ENCODE data around the gene MRI1. TPM values are rescaled to one million over a fixed set of nuclear protein-coding genes. Genes with fewer than 3 reads are reported as not detected.

Gene MRI1
- total and polyA plus RNA-seq, 4 donors = 16.3 to 50.0 (median 17.7) TPM

GRCh38 chr19:13794398-13794756, 30.1 kb downstream of the MRI1 start:
- no peaks in the 10 kb centered on the region for H3K36me3 ChIP-seq (ENCODE audit: control insufficient read depth in 4 of 4, insufficient read depth in 3 of 4, low read depth in 1 of 4, low read length in 3 of 4)
- DNase-seq (ENCODE audit: low spot score) = no peak
- TF ChIP-seq RAD21 (IDR thresholded peaks at IDR 0.05) (no peak), RXRA (IDR thresholded peaks at IDR 0.05) (peak in 1 of 2 donors; percentile 36), YY1 (IDR thresholded peaks at IDR 0.05) (peak; percentile 13)
- 13% methylated on average over 8 of the region's 8 CpGs for WGBS
- H3K27me3 ChIP-seq (ENCODE audit: control insufficient read depth in 4 of 4, insufficient read depth in 4 of 4, low read length in 3 of 4) = no peaks in the 10 kb centered on the region
- peak overlapping the region; percentile 48 to 78 for H3K9ac ChIP-seq (ENCODE audit: low read depth in 1 of 2, low read length in 2 of 2)
- H3K4me1 ChIP-seq (ENCODE audit: control insufficient read depth in 4 of 4, insufficient read depth in 4 of 4, low read length in 3 of 4) = peaks cover 0 to 14% (median 9%) of the 10 kb centered on the region in 4 donors
- peak overlapping the region; percentile 80 to 82 for H3K27ac ChIP-seq (ENCODE audit: low read depth in 1 of 2, low read length in 2 of 2)
- no peaks in the 10 kb centered on the region for H3K9me3 ChIP-seq (ENCODE audit: control insufficient read depth in 4 of 4, low read length in 3 of 4)
- H3K4me3 ChIP-seq (ENCODE audit: low read depth in 1 of 3, low read length in 3 of 3) = peak overlapping the region in 2 of 3 donors; percentile 87 to 96

GRCh38 chr19:13794757-13795589, 30.7 kb downstream of the MRI1 start, which contains the start of gene ZSWIM4:
Gene ZSWIM4 (plus strand): TSS chr19:13795443. CDS start chr19:13795649, 206 bp downstream.
- no peaks in the 10 kb centered on the region for H3K36me3 ChIP-seq (ENCODE audit: control insufficient read depth in 4 of 4, insufficient read depth in 3 of 4, low read depth in 1 of 4, low read length in 3 of 4)
- H3K4me3 ChIP-seq (ENCODE audit: low read depth in 1 of 3, low read length in 3 of 3) = peak within 1 kb of the TSS; percentile 75 to 96 (median 87)
- peak within 1 kb of the TSS; percentile 80 to 82 for H3K27ac ChIP-seq (ENCODE audit: low read depth in 1 of 2, low read length in 2 of 2)
- no peaks in the 10 kb centered on the region for H3K27me3 ChIP-seq (ENCODE audit: control insufficient read depth in 4 of 4, insufficient read depth in 4 of 4, low read length in 3 of 4)
- peak; percentile 94 for DNase-seq (ENCODE audit: low spot score)
- TF ChIP-seq FOXA1 (IDR thresholded peaks at IDR 0.05) (peak; percentile 89), TAF1 (conservative IDR thresholded peaks at IDR 0.05) (peak; percentile 44), ZBTB33 (IDR thresholded peaks at IDR 0.05) (no peak), MAX (IDR thresholded peaks at IDR 0.05) (peak; percentile 64), RXRA (IDR thresholded peaks at IDR 0.05) (peak; percentile 23 to 43), NR2F2 (IDR thresholded peaks at IDR 0.05) (peak; percentile 11), REST (IDR thresholded peaks at IDR 0.05) (peak; percentile 58), EGR1 (IDR thresholded peaks at IDR 0.05; ENCODE audit: low read depth in 2 of 2) (peak in 1 of 2 donors; percentile 42), GABPA (IDR thresholded peaks at IDR 0.05 in 1 of 2, conservative IDR thresholded peaks at IDR 0.05 in 1 of 2) (peak in 1 of 2 donors; percentile 72), HNF4A (conservative IDR thresholded peaks at IDR 0.05) (no peak), JUND (IDR thresholded peaks at IDR 0.05) (no peak), CTCF (IDR thresholded peaks at IDR 0.05; ENCODE audit: low read depth, low read length, missing input control) (no peak), HNF4G (IDR thresholded peaks at IDR 0.05) (no peak), RAD21 (IDR thresholded peaks at IDR 0.05) (no peak), FOXA2 (IDR thresholded peaks at IDR 0.05) (peak; percentile 82), YY1 (IDR thresholded peaks at IDR 0.05) (peak; percentile 46), ATF3 (IDR thresholded peaks at IDR 0.05) (no peak), SP1 (IDR thresholded peaks at IDR 0.05) (peak; percentile 98)
- no peaks in the 10 kb centered on the region for H3K9me3 ChIP-seq (ENCODE audit: control insufficient read depth in 4 of 4, low read length in 3 of 4)
- H3K9ac ChIP-seq (ENCODE audit: low read depth in 1 of 2, low read length in 2 of 2) = peak within 1 kb of the TSS; percentile 78 to 79
- 2% methylated on average over 71 of the region's 71 CpGs for whole genome bisulfite sequencing
- peaks cover 0 to 14% (median 9%) of the 10 kb centered on the region in 4 donors for H3K4me1 ChIP-seq (ENCODE audit: control insufficient read depth in 4 of 4, insufficient read depth in 4 of 4, low read length in 3 of 4)

Data from liver (tissue), 9 donors.